HEK293T (cell line): Measurements from ENCODE around the gene ELF3.

ENCODE experiments used
- ARNT ChIP-seq: fragments of 450-650 bp; IDR thresholded peaks from 2 replicates; pipeline ENCODE4 v1.6.1; 2017; ENCODE audit warnings: mild to moderate bottlenecking
- BHLHE40 ChIP-seq: fragments of 450-650 bp; IDR thresholded peaks from 2 replicates; pipeline ENCODE4 v1.6.1; 2016; ENCODE audit warnings: mild to moderate bottlenecking, moderate library complexity, borderline replicate concordance
- CTBP1 ChIP-seq: fragments of 450-650 bp; IDR thresholded peaks from 2 replicates; pipeline ENCODE4 v1.6.1; 2016; ENCODE audit warnings: borderline replicate concordance
- ELF4 ChIP-seq: fragments of 450-650 bp; IDR thresholded peaks from 2 replicates; pipeline ENCODE4 v1.6.1; 2017; ENCODE audit warnings: antibody characterized with exemption
- FOXA1 ChIP-seq: fragments of 450-650 bp; IDR thresholded peaks from 2 replicates; pipeline ENCODE4 v1.6.1; 2016; ENCODE audit warnings: mild to moderate bottlenecking
- FOXK2 ChIP-seq: fragments of 450-650 bp; IDR thresholded peaks from 2 replicates; pipeline ENCODE4 v1.6.1; 2016; ENCODE audit warnings: mild to moderate bottlenecking
- FOXM1 ChIP-seq: fragments of 450-650 bp; IDR thresholded peaks from 2 replicates; pipeline ENCODE4 v1.6.1; 2017; ENCODE audit warnings: mild to moderate bottlenecking, borderline replicate concordance
- HDGF ChIP-seq: fragments of 450-650 bp; IDR thresholded peaks from 2 replicates; pipeline ENCODE4 v1.6.1; 2017; ENCODE audit warnings: antibody characterized with exemption, borderline replicate concordance
- LEF1 ChIP-seq: fragments of 450-650 bp; IDR thresholded peaks from 2 replicates; pipeline ENCODE4 v1.6.1; 2017; ENCODE audit warnings: mild to moderate bottlenecking, borderline replicate concordance
- NFRKB ChIP-seq: fragments of 450-650 bp; IDR thresholded peaks from 2 replicates; pipeline ENCODE4 v1.6.1; 2016; ENCODE audit warnings: mild to moderate bottlenecking, moderate library complexity
- SP1 ChIP-seq: fragments of 450-650 bp; IDR thresholded peaks from 2 replicates; pipeline ENCODE4 v1.6.1; 2017
- SUZ12 ChIP-seq: fragments of 450-650 bp; IDR thresholded peaks from 2 replicates; pipeline ENCODE4 v1.6.1; 2016; ENCODE audit warnings: mild to moderate bottlenecking

- TF ChIP-seq FOXM1 = no peak
- no peak for TF ChIP-seq SP1
- TF ChIP-seq SUZ12 = no peak
- TF ChIP-seq NFRKB = no peak
- TF ChIP-seq ARNT = no peak
- TF ChIP-seq ELF4 = no peak
- TF ChIP-seq FOXA1 = no peak
- no peak for TF ChIP-seq LEF1
- TF ChIP-seq CTBP1 = no peak
- TF ChIP-seq FOXK2 = no peak
- no peak for TF ChIP-seq BHLHE40
- TF ChIP-seq HDGF = no peak
Observed at GRCh38 chr1:202031796-202032195, 21.4 kb downstream of the ELF3 start.
